HG03095 (cell line): ENCODE data around the gene ZFP69B.
"Not testable (repeated sequence)": the region's sequence is repeated elsewhere in the genome, so short reads cannot be mapped to it uniquely, and the experiment has no call there.

ENCODE experiments used
- ATAC-seq: cut with Tn5 transposase; IDR thresholded peaks from one replicate; pipeline ENCODE4 v1.9.1; 2021; ENCODE audit warnings: moderate library complexity; ENCODE audit not compliant: unreplicated experiment

ZFP69B gene

GRCh38 chr1:40435471-40435870 lies 14.8 kb upstream of the ZFP69B start:
- no peak for ATAC-seq

- ATAC-seq: no peak
These were observed 14.4 kb upstream of the ZFP69B start for GRCh38 chr1:40435876-40436275.

- no peak for ATAC-seq
These were observed 11.8 kb upstream of the ZFP69B start for GRCh38 chr1:40438391-40439015.

- ATAC-seq: no peak
These were observed 11.0 kb upstream of the ZFP69B start for GRCh38 chr1:40439247-40439646.

GRCh38 chr1:40450495-40451237 lies 390 bp downstream of the ZFP69B start:
- peak; percentile 24 for ATAC-seq

GRCh38 chr1:40451238-40451585 lies 936 bp downstream of the ZFP69B start:
- ATAC-seq: no peak

GRCh38 chr1:40454873-40455272 lies 4.6 kb downstream of the ZFP69B start:
- no peak for ATAC-seq

GRCh38 chr1:40462956-40463590 lies 12.8 kb downstream of the ZFP69B start:
- ATAC-seq: no peak

- no peak for ATAC-seq
These were observed 19.1 kb downstream of the ZFP69B start for GRCh38 chr1:40469327-40469726.

GRCh38 chr1:40475268-40475667 lies 25.0 kb downstream of the ZFP69B start:
- no peak for ATAC-seq

- peak; percentile 81 for ATAC-seq
These were observed 26.8 kb downstream of the ZFP69B start, which contains the start of gene ZFP69 for GRCh38 chr1:40476924-40477677. Gene ZFP69 (plus strand): TSS chr1:40477290. CDS start chr1:40479362, 2,072 bp downstream.

- peak; percentile 19 for ATAC-seq
These were observed 27.4 kb downstream of the ZFP69B start for GRCh38 chr1:40477678-40478053.

GRCh38 chr1:40478276-40478675 lies 28.0 kb downstream of the ZFP69B start:
- no peak for ATAC-seq

- no peak for ATAC-seq
These were observed 28.9 kb downstream of the ZFP69B start for GRCh38 chr1:40479156-40479555.

- ATAC-seq: no peak
These were observed 45.1 kb downstream of the ZFP69B start for GRCh38 chr1:40495315-40495903.

GRCh38 chr1:40502651-40503050 lies 52.4 kb downstream of the ZFP69B start:
- not testable (repeated sequence) for ATAC-seq

GRCh38 chr1:40507973-40508372 lies 57.7 kb downstream of the ZFP69B start:
- ATAC-seq: no peak

GRCh38 chr1:40508375-40509341 lies 58.4 kb downstream of the ZFP69B start, which contains the start of gene EXO5:
Gene EXO5 (plus strand): TSS chr1:40508767. CDS start chr1:40514545, 5,778 bp downstream.
- peak; percentile 82 for ATAC-seq
